Body of pancreas (tissue), 4 donors: ENCODE results near the gene PROX2. TPM values are rescaled to one million over a fixed set of nuclear protein-coding genes. Genes with fewer than 3 reads are reported as not detected.

Source experiments
- ATAC-seq: fragments of 150-250 bp; one replicate; pipeline ENCODE4 v1.9.1; 2016
- DNase-seq, 4 donors: peaks; one replicate each; pipeline ENCODE4 v3.0.0-alpha.2; 2019
- H3K27ac ChIP-seq, 4 donors: fragments of 200-600 bp; sonication (generic); 1 replicate in 3 of 4; 2 replicates in 1 of 4; pipeline versions ENCODE4 v1.5.1 to v1.6.1; 2016 to 2019; ENCODE audit warnings: mild to moderate bottlenecking in 1 of 4, mixed read lengths in 1 of 4, moderate library complexity in 1 of 4
- H3K27me3 ChIP-seq, 2 donors: fragments of 200-600 bp; sonication (generic); one replicate each; pipeline ENCODE4 v1.6.0; 2016; ENCODE audit warnings: mild to moderate bottlenecking in 1 of 2
- H3K36me3 ChIP-seq, 2 donors: fragments of 200-600 bp; sonication (generic); replicated peaks in 1 of 2; 2 replicates each; pipeline ENCODE4 v1.5.1; 2016; ENCODE audit warnings: low read depth in 2 of 2; ENCODE audit not compliant: insufficient read depth in 1 of 2
- H3K4me1 ChIP-seq: fragments of 200-600 bp; sonication (generic); one replicate; pipeline ENCODE4 v1.6.0; 2016
- H3K4me3 ChIP-seq, 2 donors: fragments of 200-600 bp; sonication (generic); 1 replicate in 1 of 2; 2 replicates in 1 of 2; pipeline ENCODE4 v1.5.1; 2016 to 2019
- H3K9me3 ChIP-seq, 3 donors: fragments of 200-600 bp; sonication (generic); 1 replicate in 2 of 3; 2 replicates in 1 of 3; pipeline ENCODE4 v1.5.1; 2016
- CTCF ChIP-seq, 7 experiments: fragments of 450-650 bp in 4 of 7; fragments of 200-600 bp in 3 of 7; sonication (generic) in 3 of 7; IDR thresholded peaks; one replicate each; pipeline ENCODE4 v1.5.1; 2016 to 2019; ENCODE audit warnings: antibody characterized with exemption in 7 of 7
- POLR2A ChIP-seq, 3 donors: fragments of 450-650 bp; IDR thresholded peaks; one replicate each; pipeline ENCODE4 v1.6.1; 2016; ENCODE audit warnings: antibody characterized with exemption in 3 of 3, mild to moderate bottlenecking in 2 of 3
- WGBS, 2 donors: methylation state at CpG; one replicate each; pipeline ENCODE4 v1.1.5; 2017; 5-methylcytosine and 5-hydroxymethylcytosine counted together
- intact Hi-C: fragments of 100-400 bp; cut with DNase I; formaldehyde crosslinking; loops from one replicate; pipeline ENCODE4 v1.15.1; 2023
- total RNA-seq, 2 donors: library from RNA; depleted of rRNA; stranded (reverse); fragments of >200 nt; gene quantifications; one replicate each; pipeline ENCODE4 v1.1.0, GENCODE V29; 2016

Gene PROX2
- total RNA-seq, 2 donors from 2014 or later, result 0.52 TPM; not detected in 1

- no peaks in the 10 kb centered on the region for H3K27me3 ChIP-seq
- 62 to 81% methylated on average over 2 to 12 of the region's 12 CpGs for WGBS, 2 donors
- no peak overlapping the region for H3K27ac ChIP-seq
- H3K36me3 ChIP-seq, result peaks cover 0 to 14% of the 10 kb centered on the region in 2 donors
- H3K4me3 ChIP-seq, result no peak overlapping the region
- no peak for DNase-seq
- H3K9me3 ChIP-seq, result no peaks in the 10 kb centered on the region
- no peak for ATAC-seq
- TF ChIP-seq CTCF (IDR thresholded peaks at IDR 0.05) (peak in 2 of 7 experiments; percentile 4 to 11), POLR2A (IDR thresholded peaks at IDR 0.05) (no peak)
- intact Hi-C loops, result loop anchor here (5.0 kb wide), 1 partner anchor 45 kb away; no protein-coding TSS in a partner anchor
- peaks cover 7% of the 10 kb centered on the region for H3K4me1 ChIP-seq
These were observed 31.1 kb upstream of the PROX2 start for GRCh38 chr14:74906925-74907521.

GRCh38 chr14:74905595-74906142 is 29.7 kb upstream of the PROX2 start:
- Histone ChIP-seq H3K36me3 (peaks cover 3 to 24% of the 10 kb centered on the region in 2 donors), H3K27ac (no peak overlapping the region), H3K4me1 (peaks cover 7% of the 10 kb centered on the region), H3K9me3 (no peaks in the 10 kb centered on the region), H3K4me3 (no peak overlapping the region), H3K27me3 (no peaks in the 10 kb centered on the region)
- DNase-seq (peak; percentile 61 to 76 (median 72)), ATAC-seq (peak; percentile 62)
- 32 to 83% methylated on average over 3 to 13 of the region's 14 CpGs for WGBS, 2 donors
- intact Hi-C loops, result loop anchor here (5.0 kb wide), 1 partner anchor 43 kb away; no protein-coding TSS in a partner anchor
- TF ChIP-seq POLR2A (IDR thresholded peaks at IDR 0.05), result peak in 1 of 3 donors; percentile 9
- TF ChIP-seq CTCF (IDR thresholded peaks at IDR 0.05), result peak; percentile 74 to 92 (median 90)

- DNase-seq (no peak), ATAC-seq (no peak)
- intact Hi-C loops, result loop anchor here (5.0 kb wide), 1 partner anchor 43 kb away; no protein-coding TSS in a partner anchor
- Histone ChIP-seq H3K9me3 (no peaks in the 10 kb centered on the region), H3K4me1 (peaks cover 7% of the 10 kb centered on the region), H3K27ac (no peak overlapping the region), H3K27me3 (no peaks in the 10 kb centered on the region), H3K36me3 (peaks cover 10 to 32% of the 10 kb centered on the region in 2 donors), H3K4me3 (no peak overlapping the region)
- WGBS, 2 donors, result 75 to 77% methylated on average over 6 of the region's 6 CpGs
- TF ChIP-seq CTCF (IDR thresholded peaks at IDR 0.05), result no peak
- no peak for TF ChIP-seq POLR2A (IDR thresholded peaks at IDR 0.05)
These were observed 28.9 kb upstream of the PROX2 start for GRCh38 chr14:74904635-74905503.

- no peak for TF ChIP-seq CTCF (IDR thresholded peaks at IDR 0.05)
- TF ChIP-seq POLR2A (IDR thresholded peaks at IDR 0.05), result no peak
- H3K4me3 ChIP-seq, result no peak overlapping the region
- intact Hi-C loops, result no loop called here
- H3K36me3 ChIP-seq, result peaks cover 10 to 46% of the 10 kb centered on the region in 2 donors
- 68 to 77% methylated on average over 8 to 10 of the region's 10 CpGs for WGBS, 2 donors
- no peaks in the 10 kb centered on the region for H3K27me3 ChIP-seq
- H3K9me3 ChIP-seq, result no peaks in the 10 kb centered on the region
- H3K4me1 ChIP-seq, result peaks cover 7% of the 10 kb centered on the region
- no peak overlapping the region for H3K27ac ChIP-seq
- ATAC-seq, result no peak
- DNase-seq, result no peak
These were observed 27.2 kb upstream of the PROX2 start for GRCh38 chr14:74902941-74903705.
